PC-3 (cell line): ENCODE results near the gene ATP10A. TPM values are rescaled to one million over a fixed set of nuclear protein-coding genes. Genes with fewer than 3 reads are reported as not detected.
"Not testable (repeated sequence)": the region's sequence is repeated elsewhere in the genome, so short reads cannot be mapped to it uniquely, and the experiment has no call there.

Experiments
- ATAC-seq: fragments of 200-7000 bp; cut with Tn5 transposase; 2 replicates; pipeline ENCODE4 v1.9.1; 2020; ENCODE audit warnings: mild to moderate bottlenecking, moderate library complexity
- BruUV-seq: library from RNA; stranded (reverse); fragments of 400-500 nt; replicated peaks from 2 replicates; lab custom pipeline; 2021; lab: Mats Ljungman, UMichigan
- CTCF ChIA-PET: fragments of 300-600 bp; sonication (Branson Sonifier 250); formaldehyde crosslinking; loops from one replicate; lab custom pipeline; 2022; ENCODE audit warnings: antibody characterized with exemption; lab: Charles Lee
- POLR2A ChIA-PET: fragments of 300-600 bp; sonication (Branson Sonifier 250); formaldehyde crosslinking; loops from one replicate; lab custom pipeline; 2022; ENCODE audit warnings: antibody characterized with exemption; ENCODE audit not compliant: unreplicated experiment; lab: Charles Lee
- DNase-seq: peaks from one replicate; pipeline ENCODE4 v3.0.0-alpha.2; 2015
- H2AFZ ChIP-seq: fragments of 300-600 bp; sonication (generic); 2 replicates; pipeline ENCODE4 v1.6.0; 2016; ENCODE audit warnings: antibody characterized with exemption, low read length
- H3F3A ChIP-seq: fragments of 300-600 bp; sonication (generic); one replicate; pipeline ENCODE4 v1.6.0; 2017; ENCODE audit warnings: antibody characterized with exemption, low read length, control low read depth, mild to moderate bottlenecking; ENCODE audit not compliant: unreplicated experiment
- H3K27ac ChIP-seq: fragments of 300-600 bp; sonication (generic); 2 replicates; pipeline ENCODE4 v1.5.1; 2016; ENCODE audit warnings: mild to moderate bottlenecking, low read length
- H3K27me3 ChIP-seq: fragments of 300-600 bp; sonication (generic); 2 replicates; pipeline ENCODE4 v1.6.1; 2016; ENCODE audit warnings: low read length, mixed read lengths
- H3K36me3 ChIP-seq: fragments of 300-600 bp; sonication (generic); 2 replicates; pipeline ENCODE4 v1.6.1; 2016; ENCODE audit warnings: low read depth, mixed run types, low read length, mixed read lengths
- H3K4me1 ChIP-seq: fragments of 300-600 bp; sonication (generic); 2 replicates; pipeline ENCODE4 v1.5.1; 2016; ENCODE audit warnings: low read length; ENCODE audit not compliant: insufficient read depth
- H3K4me2 ChIP-seq: fragments of 300-600 bp; sonication (generic); 2 replicates; pipeline ENCODE4 v1.6.0; 2016; ENCODE audit warnings: low read length
- H3K4me3 ChIP-seq: fragments of 300-600 bp; sonication (generic); 2 replicates; pipeline ENCODE4 v1.5.1; 2016; ENCODE audit warnings: mild to moderate bottlenecking, low read length, mixed read lengths
- H3K79me2 ChIP-seq: fragments of 300-600 bp; sonication (generic); 2 replicates; pipeline ENCODE4 v1.6.1; 2017; ENCODE audit warnings: low read length, mixed read lengths
- H3K9ac ChIP-seq: fragments of 300-600 bp; sonication (generic); 2 replicates; pipeline ENCODE4 v1.6.0; 2016; ENCODE audit warnings: mild to moderate bottlenecking, low read length
- H3K9me2 ChIP-seq: fragments of 300-600 bp; sonication (generic); replicated peaks from 2 replicates; pipeline ENCODE4 v1.6.1; 2016; ENCODE audit warnings: mixed run types, low read length, mixed read lengths
- H3K9me3 ChIP-seq: fragments of 300-600 bp; sonication (generic); 2 replicates; pipeline ENCODE4 v1.6.1; 2016; ENCODE audit warnings: low read length, mixed read lengths
- H4K20me1 ChIP-seq: fragments of 300-600 bp; sonication (generic); 2 replicates; pipeline ENCODE4 v1.6.1; 2016; ENCODE audit warnings: low read length, mixed read lengths
- CTCF ChIP-seq: fragments of 300-600 bp; sonication (generic); conservative IDR thresholded peaks from 2 replicates; pipeline ENCODE4 v1.5.1; 2017; ENCODE audit warnings: antibody characterized with exemption, low read depth, mild to moderate bottlenecking, low read length
- EZH2 ChIP-seq: fragments of 300-600 bp; sonication (generic); IDR thresholded peaks from one replicate; pipeline ENCODE4 v1.6.1; 2017; ENCODE audit warnings: antibody characterized with exemption, mild to moderate bottlenecking, low read length; ENCODE audit not compliant: unreplicated experiment
- EZH2phosphoT487 ChIP-seq: fragments of 300-600 bp; sonication (generic); IDR thresholded peaks from 2 replicates; pipeline ENCODE4 v1.6.1; 2018; ENCODE audit warnings: mild to moderate bottlenecking, antibody characterized with exemption, low read length, borderline replicate concordance
- intact Hi-C: fragments of 100-400 bp; cut with micrococcal nuclease; formaldehyde crosslinking; loops from 2 replicates; pipeline ENCODE4 v1.9.0; 2023
- total RNA-seq: library from RNA; depleted of rRNA; stranded (reverse); fragments of >200 nt; gene quantifications from 2 replicates; pipeline ENCODE4 v1.2.3, GENCODE V29; 2014

The ATP10A gene
- total RNA-seq, 1 experiment from 2014 or later: 2.6 TPM

GRCh38 chr15:25774871-25775270, 88.3 kb downstream of the ATP10A start:
- POLR2A ChIA-PET: interaction anchor here (0.7 kb wide), 1 partner anchor 40 kb away, joined by 3 read pairs; no protein-coding TSS in a partner anchor
- H3K27me3 ChIP-seq: no peaks in the 10 kb centered on the region
- CTCF ChIA-PET: interaction anchor here (0.7 kb wide), 1 partner anchor 921 kb away, joined by 4 read pairs; no protein-coding TSS in a partner anchor
- peak overlapping the region; percentile 13; the same call in 1 of the 2 replicates for H3K4me3 ChIP-seq
- H3K9ac ChIP-seq: no peak overlapping the region
- H3K79me2 ChIP-seq: no peaks in the 10 kb centered on the region
- no peaks in the 10 kb centered on the region for H3K9me2 ChIP-seq
- ATAC-seq (no peak), DNase-seq (no peak)
- H4K20me1 ChIP-seq: no peaks in the 10 kb centered on the region
- peak overlapping the region; percentile 22 for H3K27ac ChIP-seq
- no TSS peak for BruUV-seq
- H3F3A ChIP-seq: no peaks in the 10 kb centered on the region
- H3K9me3 ChIP-seq: no peaks in the 10 kb centered on the region
- H3K36me3 ChIP-seq: no peaks in the 10 kb centered on the region
- intact Hi-C loops: loop anchor here (10.0 kb wide), 1 partner anchor 80 kb away; no protein-coding TSS in a partner anchor
- peak overlapping the region; percentile 23 for H3K4me2 ChIP-seq
- no peak for TF ChIP-seq EZH2phosphoT487
- TF ChIP-seq CTCF: no peak
- no peak for TF ChIP-seq EZH2
- H3K4me1 ChIP-seq: peaks cover 12% of the 10 kb centered on the region; the same call in 1 of the 2 replicates
- H2AFZ ChIP-seq: no peak overlapping the region

- Histone ChIP-seq H3K27ac (no peak overlapping the region), H3F3A (no peaks in the 10 kb centered on the region), H4K20me1 (no peaks in the 10 kb centered on the region), H3K9ac (no peak overlapping the region), H3K9me3 (no peaks in the 10 kb centered on the region), H3K4me1 (peaks cover 12% of the 10 kb centered on the region; the same call in 1 of the 2 replicates), H3K9me2 (no peaks in the 10 kb centered on the region), H3K4me3 (no peak overlapping the region), H3K79me2 (no peaks in the 10 kb centered on the region), H3K4me2 (no peak overlapping the region), H2AFZ (no peak overlapping the region), H3K27me3 (no peaks in the 10 kb centered on the region), H3K36me3 (no peaks in the 10 kb centered on the region)
- ChIA-PET CTCF (no interaction called here), POLR2A (no interaction called here)
- BruUV-seq: no TSS peak
- DNase-seq (no peak), ATAC-seq (no peak)
- no peak for TF ChIP-seq EZH2
- no peak for TF ChIP-seq CTCF
- TF ChIP-seq EZH2phosphoT487: no peak
- intact Hi-C loops: loop anchor here (10.0 kb wide), 1 partner anchor 82 kb away; no protein-coding TSS in a partner anchor
Measured at GRCh38 chr15:25773248-25773647, 89.9 kb downstream of the ATP10A start.

- intact Hi-C loops: loop anchor here (10.0 kb wide), 1 partner anchor 82 kb away; no protein-coding TSS in a partner anchor
- POLR2A ChIA-PET: no interaction called here
- TF ChIP-seq CTCF (no peak), EZH2 (no peak), EZH2phosphoT487 (no peak)
- Histone ChIP-seq H3K36me3 (no peaks in the 10 kb centered on the region), H4K20me1 (no peaks in the 10 kb centered on the region), H3K4me3 (no peak overlapping the region), H3K4me1 (peaks cover 12% of the 10 kb centered on the region; the same call in 1 of the 2 replicates), H3K79me2 (no peaks in the 10 kb centered on the region), H3K9me2 (no peaks in the 10 kb centered on the region), H3K4me2 (no peak overlapping the region), H3K9ac (no peak overlapping the region), H3K9me3 (no peaks in the 10 kb centered on the region), H2AFZ (no peak overlapping the region), H3K27ac (no peak overlapping the region), H3K27me3 (no peaks in the 10 kb centered on the region), H3F3A (no peaks in the 10 kb centered on the region)
- DNase-seq (no peak), ATAC-seq (no peak)
- BruUV-seq: no TSS peak
- CTCF ChIA-PET: no interaction called here
Measured at GRCh38 chr15:25772500-25772899, 90.6 kb downstream of the ATP10A start.

- H2AFZ ChIP-seq: not testable (repeated sequence)
- intact Hi-C loops: loop anchor here (10.0 kb wide), 1 partner anchor 83 kb away; no protein-coding TSS in a partner anchor
Measured at GRCh38 chr15:25771736-25772135, 91.4 kb downstream of the ATP10A start.

More at GRCh38 chr15:25771736-25772135, 91.4 kb downstream of the ATP10A start:
- H3F3A ChIP-seq, H3K79me2 ChIP-seq, H3K9ac ChIP-seq, H3K4me2 ChIP-seq, BruUV-seq, H3K9me2 ChIP-seq, DNase-seq, ATAC-seq, H4K20me1 ChIP-seq, POLR2A ChIA-PET, H3K4me3 ChIP-seq, H3K36me3 ChIP-seq, H3K9me3 ChIP-seq, CTCF ChIA-PET, H3K27ac ChIP-seq, H3K27me3 ChIP-seq: not testable (repeated sequence)
- H3K4me1 ChIP-seq: peaks cover 12% of the 10 kb centered on the region; the same call in 1 of the 2 replicates
